Smooth muscle cell (in vitro differentiated cells): ENCODE measurements around the gene CENPO. TPM values are rescaled to one million over a fixed set of nuclear protein-coding genes. Genes with fewer than 3 reads are reported as not detected.

Source experiments
- DNase-seq: peaks from one replicate; lab custom pipeline; 2025; ENCODE audit not compliant: unreplicated experiment; lab: John Stamatoyannopoulos, UW
- H2AFZ ChIP-seq: fragments of 200-600 bp; sonication (generic); 2 replicates; pipeline ENCODE4 v1.6.0; 2016; ENCODE audit warnings: antibody characterized with exemption, low read depth, mild to moderate bottlenecking
- H3F3A ChIP-seq: fragments of 200-600 bp; sonication (generic); 2 replicates; pipeline ENCODE4 v1.6.0; 2017; ENCODE audit warnings: antibody characterized with exemption, low read depth
- H3K27ac ChIP-seq: fragments of 200-600 bp; sonication (generic); 2 replicates; pipeline ENCODE4 v1.5.1; 2016; ENCODE audit warnings: low read depth, mild to moderate bottlenecking
- H3K27me3 ChIP-seq: fragments of 200-600 bp; sonication (generic); 2 replicates; pipeline ENCODE4 v1.6.1; 2016; ENCODE audit warnings: low read depth, mild to moderate bottlenecking
- H3K36me3 ChIP-seq: fragments of 200-600 bp; sonication (generic); 2 replicates; pipeline ENCODE4 v1.5.1; 2016; ENCODE audit warnings: low read depth
- H3K4me1 ChIP-seq: fragments of 200-600 bp; sonication (generic); 2 replicates; pipeline ENCODE4 v1.5.1; 2016; ENCODE audit warnings: low read depth
- H3K4me2 ChIP-seq: fragments of 200-600 bp; sonication (generic); 2 replicates; pipeline ENCODE4 v1.6.0; 2016; ENCODE audit warnings: mild to moderate bottlenecking
- H3K4me3 ChIP-seq: fragments of 200-600 bp; sonication (generic); 2 replicates; pipeline ENCODE4 v1.5.1; 2016; ENCODE audit warnings: mild to moderate bottlenecking
- H3K79me2 ChIP-seq: fragments of 200-600 bp; sonication (generic); 2 replicates; pipeline ENCODE4 v1.6.0; 2016; ENCODE audit warnings: low read depth, mild to moderate bottlenecking
- H3K9ac ChIP-seq: fragments of 200-600 bp; sonication (generic); 2 replicates; pipeline ENCODE4 v1.6.0; 2016; ENCODE audit warnings: low read depth
- H3K9me3 ChIP-seq: fragments of 200-600 bp; sonication (generic); replicated peaks from 2 replicates; pipeline ENCODE4 v1.5.1; 2016; ENCODE audit warnings: low read depth
- H4K20me1 ChIP-seq: fragments of 200-600 bp; sonication (generic); 2 replicates; pipeline ENCODE4 v1.6.0; 2016; ENCODE audit warnings: low read depth
- WGBS: methylation state at CpG from one replicate; pipeline ENCODE4 v1.1.7; 2016; ENCODE audit warnings: low lambda C conversion rate; 5-methylcytosine and 5-hydroxymethylcytosine counted together
- polyA plus RNA-seq: library from polyadenylated mRNA; unstranded; fragments of >200 nt; fragmentation: Nextera tagmentation; extraction: Ambion mirVana; gene quantifications from 2 replicates; pipeline ENCODE4 v1.2.1, GENCODE V29; 2016
- total RNA-seq: library from RNA; depleted of rRNA; stranded (reverse); fragments of >200 nt; gene quantifications from 2 replicates; pipeline ENCODE4 v1.2.3, GENCODE V29; 2014
- TF ChIP-seq, protein P1 (sequence below): fragments of 200-600 bp; sonication (generic); IDR thresholded peaks from 2 replicates; pipeline ENCODE4 v1.5.1; 2017; ENCODE audit warnings: borderline replicate concordance, mild to moderate bottlenecking, antibody characterized with exemption; ENCODE audit not compliant: insufficient read depth, poor library complexity, severe bottlenecking

CENPO gene
- total and polyA plus RNA-seq, 2 experiments from 2014 or later, result 14.1 to 15.3 TPM

DNA sequence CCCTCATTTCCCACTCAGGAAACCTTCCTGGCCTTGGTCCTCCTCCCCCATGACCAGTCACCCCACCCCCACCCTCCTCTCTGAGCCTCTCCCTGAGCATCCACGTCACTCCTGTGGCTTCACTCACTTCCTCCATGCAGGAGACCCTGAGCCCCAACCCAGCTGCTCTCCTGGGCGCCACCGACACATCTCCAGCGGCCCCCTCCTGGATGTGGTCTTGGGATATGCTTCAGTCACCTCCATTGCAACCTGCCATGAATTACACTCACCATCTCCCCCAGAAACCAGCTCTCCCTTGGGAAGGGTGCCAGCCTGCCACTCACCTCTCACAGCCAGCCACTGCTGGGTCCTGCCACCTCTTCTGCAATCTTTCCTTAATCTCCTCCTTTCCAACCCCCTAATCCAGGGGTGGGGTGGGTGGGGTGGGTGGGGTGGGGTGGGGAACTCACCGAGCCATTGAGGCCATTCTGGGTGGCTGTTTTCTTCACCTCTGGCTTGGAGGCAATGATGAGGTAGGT lies 44.8 kb downstream of the CENPO start:
- H3K36me3 ChIP-seq, result no peaks in the 10 kb centered on the region
- TF ChIP-seq, protein P1, sequence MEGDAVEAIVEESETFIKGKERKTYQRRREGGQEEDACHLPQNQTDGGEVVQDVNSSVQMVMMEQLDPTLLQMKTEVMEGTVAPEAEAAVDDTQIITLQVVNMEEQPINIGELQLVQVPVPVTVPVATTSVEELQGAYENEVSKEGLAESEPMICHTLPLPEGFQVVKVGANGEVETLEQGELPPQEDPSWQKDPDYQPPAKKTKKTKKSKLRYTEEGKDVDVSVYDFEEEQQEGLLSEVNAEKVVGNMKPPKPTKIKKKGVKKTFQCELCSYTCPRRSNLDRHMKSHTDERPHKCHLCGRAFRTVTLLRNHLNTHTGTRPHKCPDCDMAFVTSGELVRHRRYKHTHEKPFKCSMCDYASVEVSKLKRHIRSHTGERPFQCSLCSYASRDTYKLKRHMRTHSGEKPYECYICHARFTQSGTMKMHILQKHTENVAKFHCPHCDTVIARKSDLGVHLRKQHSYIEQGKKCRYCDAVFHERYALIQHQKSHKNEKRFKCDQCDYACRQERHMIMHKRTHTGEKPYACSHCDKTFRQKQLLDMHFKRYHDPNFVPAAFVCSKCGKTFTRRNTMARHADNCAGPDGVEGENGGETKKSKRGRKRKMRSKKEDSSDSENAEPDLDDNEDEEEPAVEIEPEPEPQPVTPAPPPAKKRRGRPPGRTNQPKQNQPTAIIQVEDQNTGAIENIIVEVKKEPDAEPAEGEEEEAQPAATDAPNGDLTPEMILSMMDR, result no peak
- H2AFZ ChIP-seq, result no peak overlapping the region
- no peak overlapping the region for H3K9ac ChIP-seq
- no peaks in the 10 kb centered on the region for H3K9me3 ChIP-seq
- 95% methylated on average over 5 of the region's 5 CpGs for WGBS
- H3K27ac ChIP-seq, result no peak overlapping the region
- no peaks in the 10 kb centered on the region for H4K20me1 ChIP-seq
- no peak for DNase-seq
- no peak overlapping the region for H3K4me3 ChIP-seq
- H3K27me3 ChIP-seq, result no peaks in the 10 kb centered on the region
- H3K79me2 ChIP-seq, result no peaks in the 10 kb centered on the region
- peaks cover 3% of the 10 kb centered on the region for H3K4me1 ChIP-seq
- H3F3A ChIP-seq, result no peaks in the 10 kb centered on the region
- H3K4me2 ChIP-seq, result no peak overlapping the region

DNA sequence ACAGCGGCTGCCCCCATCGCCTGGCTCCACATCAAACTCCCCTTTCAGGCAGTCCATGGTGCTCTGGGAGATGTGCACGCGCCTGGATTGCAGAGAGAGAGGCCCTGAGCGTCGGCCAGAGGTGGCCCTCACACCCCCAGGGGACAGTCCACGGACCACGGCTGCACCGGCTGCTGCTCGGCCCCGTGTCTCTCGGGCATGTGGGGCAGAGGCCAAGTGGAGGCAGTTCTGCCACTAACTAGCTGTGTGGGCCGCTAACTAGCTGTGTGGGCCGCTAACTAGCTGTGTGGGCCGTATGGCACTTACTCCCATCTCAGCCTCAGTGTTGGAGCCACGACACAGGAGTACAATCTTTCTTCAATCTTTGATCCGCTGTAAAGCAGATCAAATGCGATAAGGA lies 45.3 kb downstream of the CENPO start:
- Histone ChIP-seq H3K27me3 (no peaks in the 10 kb centered on the region), H3K36me3 (no peaks in the 10 kb centered on the region), H3F3A (no peaks in the 10 kb centered on the region), H2AFZ (no peak overlapping the region), H3K9me3 (no peaks in the 10 kb centered on the region), H3K9ac (no peak overlapping the region), H4K20me1 (no peaks in the 10 kb centered on the region), H3K4me3 (no peak overlapping the region), H3K27ac (no peak overlapping the region), H3K4me2 (no peak overlapping the region), H3K79me2 (no peaks in the 10 kb centered on the region), H3K4me1 (no peaks in the 10 kb centered on the region)
- 95% methylated on average over 18 of the region's 18 CpGs for WGBS
- no peak for DNase-seq
- TF ChIP-seq, protein P1, result no peak

DNA sequence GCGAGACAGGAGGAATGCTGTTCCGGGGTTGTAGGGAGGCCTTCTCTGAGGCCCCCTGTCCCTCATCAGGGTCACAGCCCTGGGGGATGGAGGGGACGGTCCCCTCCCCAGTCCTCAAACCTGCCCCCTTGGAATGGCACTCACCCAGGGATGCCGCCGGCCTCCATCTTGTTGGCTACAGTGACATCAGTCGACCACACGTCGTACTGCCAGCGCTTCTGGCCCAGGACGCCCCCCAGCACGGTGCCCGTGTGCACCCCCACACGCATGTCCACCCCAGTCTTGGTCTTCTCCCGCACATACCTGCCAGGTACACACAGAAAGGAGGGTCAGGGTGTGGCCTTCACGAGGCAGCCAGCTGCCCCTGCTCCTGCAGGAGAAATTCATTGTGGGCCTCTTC lies 46.5 kb downstream of the CENPO start:
- TF ChIP-seq, protein P1, result no peak
- Histone ChIP-seq H3K27me3 (no peaks in the 10 kb centered on the region), H3K9ac (no peak overlapping the region), H3K4me1 (no peaks in the 10 kb centered on the region), H3K79me2 (no peaks in the 10 kb centered on the region), H2AFZ (no peak overlapping the region), H3K4me2 (no peak overlapping the region), H3K27ac (no peak overlapping the region), H3F3A (no peaks in the 10 kb centered on the region), H3K36me3 (no peaks in the 10 kb centered on the region), H3K4me3 (no peak overlapping the region), H3K9me3 (no peaks in the 10 kb centered on the region), H4K20me1 (no peaks in the 10 kb centered on the region)
- DNase-seq, result no peak
- whole genome bisulfite sequencing, result 98% methylated on average over 15 of the region's 15 CpGs

- Histone ChIP-seq H3K4me3 (no peak overlapping the region), H3K79me2 (no peaks in the 10 kb centered on the region), H3K27ac (no peak overlapping the region), H3K9ac (no peak overlapping the region), H3K4me2 (no peak overlapping the region), H3F3A (no peaks in the 10 kb centered on the region), H3K36me3 (no peaks in the 10 kb centered on the region), H3K27me3 (no peaks in the 10 kb centered on the region), H3K9me3 (no peaks in the 10 kb centered on the region), H4K20me1 (no peaks in the 10 kb centered on the region), H3K4me1 (no peaks in the 10 kb centered on the region), H2AFZ (no peak overlapping the region)
- 85% methylated on average over 17 of the region's 17 CpGs for WGBS
- no peak for DNase-seq
- TF ChIP-seq, protein P1, result no peak
These were observed 47.1 kb downstream of the CENPO start for GRCh38 chr2:24840164-24840869.
